Activated CD4-positive, alpha-beta memory T cell treated with anti-CD3 and anti-CD28 coated beads for 36 hours (primary cell): ENCODE data around the gene TOMM40. TPM values are rescaled to one million over a fixed set of nuclear protein-coding genes. Genes with fewer than 3 reads are reported as not detected.

ENCODE experiments used
- CTCF ChIA-PET: fragments of 350-600 bp; sonication (Branson Sonifier 250); formaldehyde crosslinking; loops from one replicate; lab custom pipeline; 2021; ENCODE audit warnings: antibody characterized with exemption, inconsistent platforms; lab: Charles Lee
- POLR2A ChIA-PET: fragments of 350-600 bp; sonication (Branson Sonifier 250); formaldehyde crosslinking; loops from one replicate; lab custom pipeline; 2021; ENCODE audit warnings: antibody characterized with exemption; lab: Charles Lee
- DNase-seq: peaks from one replicate; pipeline ENCODE4 v3.0.0-alpha.2; 2020
- H3K27ac Mint-ChIP-seq: one replicate; pipeline ENCODE4 v1.8.0; 2021; ENCODE audit warnings: mixed read lengths
- H3K27me3 Mint-ChIP-seq: one replicate; pipeline ENCODE4 v1.8.0; 2021; ENCODE audit warnings: mixed read lengths
- H3K36me3 Mint-ChIP-seq: one replicate; pipeline ENCODE4 v1.8.0; 2021; ENCODE audit warnings: mixed read lengths
- H3K4me1 Mint-ChIP-seq: one replicate; pipeline ENCODE4 v1.8.0; 2021; ENCODE audit warnings: low read depth, mixed read lengths
- H3K4me3 Mint-ChIP-seq: one replicate; pipeline ENCODE4 v1.8.0; 2021; ENCODE audit warnings: mild to moderate bottlenecking, mixed read lengths
- H3K9me3 Mint-ChIP-seq: one replicate; pipeline ENCODE4 v1.8.0; 2021; ENCODE audit warnings: mixed read lengths
- intact Hi-C: fragments of 100-400 bp; cut with micrococcal nuclease; formaldehyde crosslinking; loops from one replicate; pipeline ENCODE4 v1.15.1; 2023
- total RNA-seq, 2 experiments: library from RNA; stranded (reverse); gene quantifications; one replicate each; pipeline ENCODE4 v1.2.3, GENCODE V29; 2021

Gene TOMM40
- total RNA-seq, 2 experiments from 2014 or later: 86.4 to 87.1 TPM

DNA sequence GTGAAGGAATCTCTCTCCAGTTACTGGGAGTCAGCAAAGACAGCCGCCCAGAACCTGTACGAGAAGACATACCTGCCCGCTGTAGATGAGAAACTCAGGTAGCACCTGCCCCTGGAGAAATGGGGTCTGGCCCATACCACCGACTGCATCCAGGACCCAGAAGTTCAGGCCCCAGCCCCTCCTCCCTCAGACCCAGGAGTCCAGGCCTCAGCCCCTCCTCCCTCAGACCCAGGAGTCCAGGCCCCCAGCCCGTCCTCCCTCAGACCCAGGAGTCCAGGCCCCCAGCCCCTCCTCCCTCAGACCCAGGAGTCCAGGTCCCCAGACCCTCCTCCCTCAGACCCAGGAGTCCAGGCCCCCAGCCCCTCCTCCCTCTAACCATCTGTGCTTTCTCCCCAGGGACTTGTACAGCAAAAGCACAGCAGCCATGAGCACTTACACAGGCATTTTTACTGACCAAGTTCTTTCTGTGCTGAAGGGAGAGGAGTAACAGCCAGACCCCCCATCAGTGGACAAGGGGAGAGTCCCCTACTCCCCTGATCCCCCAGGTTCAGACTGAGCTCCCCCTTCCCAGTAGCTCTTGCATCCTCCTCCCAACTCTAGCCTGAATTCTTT lies 57.8 kb downstream of the TOMM40 start:
- H3K27me3 Mint-ChIP-seq: no peaks in the 10 kb centered on the region
- no peak overlapping the region for H3K27ac Mint-ChIP-seq
- no peaks in the 10 kb centered on the region for H3K9me3 Mint-ChIP-seq
- H3K4me1 Mint-ChIP-seq: peaks cover 7% of the 10 kb centered on the region
- POLR2A ChIA-PET: no interaction called here
- H3K4me3 Mint-ChIP-seq: no peak overlapping the region
- DNase-seq: no peak
- intact Hi-C loops: no loop called here
- no peaks in the 10 kb centered on the region for H3K36me3 Mint-ChIP-seq
- CTCF ChIA-PET: no interaction called here

DNA sequence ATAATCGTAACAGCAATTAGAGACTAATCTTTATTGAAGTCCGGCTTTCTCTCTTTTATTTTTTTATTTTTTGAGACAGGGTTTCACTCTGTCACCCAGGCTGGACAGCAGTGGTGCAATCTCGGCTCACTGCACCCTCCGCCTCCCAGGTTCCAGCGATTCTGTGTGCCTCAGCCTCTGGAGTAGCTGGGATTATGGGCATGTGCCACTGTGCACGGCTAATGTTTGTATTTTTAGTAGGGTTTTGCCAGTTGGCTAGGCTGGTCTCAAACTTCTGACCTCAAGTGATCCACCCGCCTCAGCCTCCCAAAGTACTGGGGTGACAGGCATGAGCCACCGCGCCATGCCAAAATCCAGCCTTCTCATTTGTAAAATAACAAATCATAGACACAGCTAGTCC lies 58.5 kb downstream of the TOMM40 start:
- DNase-seq: no peak
- no peak overlapping the region for H3K4me3 Mint-ChIP-seq
- ChIA-PET CTCF (no interaction called here), POLR2A (no interaction called here)
- H3K27me3 Mint-ChIP-seq: no peaks in the 10 kb centered on the region
- H3K9me3 Mint-ChIP-seq: no peaks in the 10 kb centered on the region
- H3K36me3 Mint-ChIP-seq: no peaks in the 10 kb centered on the region
- intact Hi-C loops: no loop called here
- H3K27ac Mint-ChIP-seq: no peak overlapping the region
- peaks cover 10% of the 10 kb centered on the region for H3K4me1 Mint-ChIP-seq

DNA sequence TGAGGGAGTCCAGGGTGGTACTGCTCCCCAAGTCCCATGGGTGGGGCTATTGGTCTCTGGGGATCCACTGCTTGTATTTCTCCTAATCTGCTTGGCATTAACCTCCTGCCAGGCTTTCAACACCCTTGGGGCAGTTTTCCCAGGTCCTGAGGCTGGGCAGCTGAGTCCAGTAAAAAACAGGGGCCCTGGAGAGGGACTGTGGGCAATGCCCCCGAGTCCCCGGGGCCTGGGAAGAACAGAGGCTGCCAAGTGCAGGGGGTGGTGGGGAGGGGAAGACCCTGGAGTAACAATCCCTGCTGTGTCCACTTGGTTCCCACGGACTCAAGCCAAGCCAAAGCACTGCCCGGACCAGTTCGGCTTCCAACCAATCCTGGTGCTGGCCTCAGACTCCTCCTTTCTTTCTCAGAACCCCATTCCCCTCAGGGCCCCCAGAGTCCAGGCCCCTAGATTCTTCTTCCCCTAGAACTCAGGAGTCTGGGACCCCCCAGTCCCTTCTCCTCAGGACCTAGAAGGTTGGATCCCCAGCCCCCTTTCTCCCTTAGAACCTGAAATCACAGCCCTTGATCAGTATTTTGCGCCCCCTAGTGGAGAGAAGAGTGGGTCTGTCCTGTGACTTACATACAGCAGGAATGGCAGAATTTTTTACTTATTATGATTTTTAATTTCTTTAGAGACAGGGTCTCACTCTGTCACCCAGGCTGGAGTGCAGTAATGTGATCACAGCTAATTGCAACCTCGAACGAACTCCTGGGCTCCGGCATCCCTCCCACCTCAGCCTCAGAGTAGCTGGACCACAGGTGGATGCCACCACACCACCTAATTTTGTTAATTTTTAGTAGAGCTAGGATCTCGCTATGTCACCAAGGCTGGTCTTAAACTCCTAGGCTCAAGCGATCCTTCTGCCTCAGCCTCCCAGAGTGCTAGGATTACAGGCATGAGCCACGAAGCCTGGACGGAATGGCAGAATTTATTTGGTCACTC lies 60.4 kb downstream of the TOMM40 start:
- no peak overlapping the region for H3K27ac Mint-ChIP-seq
- H3K27me3 Mint-ChIP-seq: no peaks in the 10 kb centered on the region
- DNase-seq: peak; percentile 56
- no peaks in the 10 kb centered on the region for H3K36me3 Mint-ChIP-seq
- POLR2A ChIA-PET: interaction anchor here (0.7 kb wide), 1 partner anchor 922 kb away, joined by 5 read pairs; no protein-coding TSS in a partner anchor
- intact Hi-C loops: loop anchor here (1.0 kb wide), 2 partner anchors 48 to 61 kb away; no protein-coding TSS in a partner anchor
- H3K4me3 Mint-ChIP-seq: no peak overlapping the region
- no peaks in the 10 kb centered on the region for H3K9me3 Mint-ChIP-seq
- CTCF ChIA-PET: interaction anchor here (0.6 to 2.6 kb wide), 17 partner anchors 12 to 297 kb away, joined by 3 to 21 read pairs (median 4); partner anchors contain the start of genes APOE and CLASRP
- H3K4me1 Mint-ChIP-seq: peaks cover 20% of the 10 kb centered on the region

Other genes starting within 250 kb of the TOMM40 start
- 1 to 10 TPM; 6.5 to 7.4 TPM for gene PVR, start 247.3 kb upstream of the TOMM40 start, total RNA-seq
- gene CEACAM19, start 219.8 kb upstream of the TOMM40 start, total RNA-seq: under 1 TPM; 0.31 to 0.57 TPM
- not detected for gene CEACAM16, start 192.1 kb upstream of the TOMM40 start, total RNA-seq
- gene BCL3, start 142.5 kb upstream of the TOMM40 start, total RNA-seq: 10 to 100 TPM; 75.0 to 79.6 TPM
- gene CBLC, start 113.4 kb upstream of the TOMM40 start, total RNA-seq: not detected
- gene BCAM, start 82.2 kb upstream of the TOMM40 start, total RNA-seq: not detected
- gene NECTIN2, start 45.0 kb upstream of the TOMM40 start, total RNA-seq: 1 to 10 TPM in 1 of 2 experiments, under 1 TPM in 1; 0.71 to 1.9 TPM
- gene APOE, start 14.5 kb downstream of the TOMM40 start, total RNA-seq: under 1 TPM; 0.44 to 0.48 TPM
- 1 to 10 TPM; 1.4 to 2.2 TPM for gene APOC1, start 23.4 kb downstream of the TOMM40 start, total RNA-seq
- not detected for gene APOC4, start 51.0 kb downstream of the TOMM40 start, total RNA-seq
- gene APOC2, start 54.8 kb downstream of the TOMM40 start, total RNA-seq: not detected
- 10 to 100 TPM; 43.9 to 45.0 TPM for gene CLPTM1, start 64.1 kb downstream of the TOMM40 start, total RNA-seq
- 10 to 100 TPM; 62.4 to 63.1 TPM for gene RELB, start 110.2 kb downstream of the TOMM40 start, total RNA-seq
- gene CLASRP, start 147.8 kb downstream of the TOMM40 start, total RNA-seq: 10 to 100 TPM; 89.6 to 98.4 TPM
- 1 to 10 TPM; 3.2 to 3.6 TPM for gene ZNF296, start 185.2 kb downstream of the TOMM40 start, total RNA-seq
- gene GEMIN7, start 188.0 kb downstream of the TOMM40 start, total RNA-seq: 10 to 100 TPM; 29.8 to 30.1 TPM
- 10 to 100 TPM; 12.7 to 13.1 TPM for gene PPP1R37, start 201.9 kb downstream of the TOMM40 start, total RNA-seq